OCI-LY3 (cell line): ENCODE results near the gene LDHAL6A.

Experiments used
- H2AFZ ChIP-seq: fragments of 200-600, 300-600 bp; shearing (Covaris generic); 2 replicates; pipeline ENCODE4 v1.6.0; 2014; ENCODE audit warnings: antibody characterized with exemption, low read depth, low read length
- H3K27ac ChIP-seq: fragments of 200-600, 300-600 bp; sonication (generic); 2 replicates; pipeline ENCODE4 v1.5.1; 2014; ENCODE audit warnings: mild to moderate bottlenecking, low read length, moderate library complexity, mixed read lengths
- H3K27me3 ChIP-seq: fragments of 200-600, 300-600 bp; sonication (generic); 2 replicates; pipeline ENCODE4 v1.6.1; 2014; ENCODE audit warnings: low read depth, low read length, mixed read lengths
- H3K36me3 ChIP-seq: fragments of 200-600, 300-600 bp; sonication (generic); replicated peaks from 2 replicates; pipeline ENCODE3; 2014; ENCODE audit warnings: low read depth, low read length, mixed read lengths
- H3K4me1 ChIP-seq: fragments of 300-600, 200-600 bp; sonication (generic); 2 replicates; pipeline ENCODE4 v1.6.1; 2014; ENCODE audit warnings: low read length, mixed read lengths
- H3K4me2 ChIP-seq: fragments of 200-600, 300-600 bp; sonication (generic); 2 replicates; pipeline ENCODE4 v1.6.1; 2014; ENCODE audit warnings: low read length, mixed read lengths
- H3K4me3 ChIP-seq: fragments of 300-600, 200-600 bp; sonication (generic); 2 replicates; pipeline ENCODE4 v1.5.1; 2014; ENCODE audit warnings: antibody characterized with exemption, mild to moderate bottlenecking, low read length, moderate library complexity
- H3K79me2 ChIP-seq: fragments of 300-600, 200-600 bp; shearing (Covaris generic); 2 replicates; pipeline ENCODE4 v1.6.1; 2014; ENCODE audit warnings: mild to moderate bottlenecking, low read length, mixed read lengths
- H3K9ac ChIP-seq: fragments of 300-600, 200-600 bp; shearing (Covaris generic); 2 replicates; pipeline ENCODE4 v1.6.0; 2014; ENCODE audit warnings: mild to moderate bottlenecking, low read length, moderate library complexity
- H3K9me3 ChIP-seq: fragments of 200-600, 300-600 bp; shearing (Covaris generic); 2 replicates; pipeline ENCODE4 v1.6.1; 2014; ENCODE audit warnings: low read length, mixed read lengths; ENCODE audit not compliant: insufficient read depth
- H4K20me1 ChIP-seq: fragments of 200-600, 300-600 bp; sonication (generic); 2 replicates; pipeline ENCODE4 v1.6.1; 2016; ENCODE audit warnings: low read length, mixed read lengths; ENCODE audit not compliant: insufficient read depth
- CTCF ChIP-seq: fragments of 200-600, 300-600 bp; sonication (generic); IDR thresholded peaks from 2 replicates; pipeline ENCODE4 v1.5.1; 2014; ENCODE audit warnings: antibody characterized with exemption, low read length, low read depth
- EZH2phosphoT487 ChIP-seq: fragments of 200-600 bp; shearing (Covaris generic); IDR thresholded peaks from 2 replicates; pipeline ENCODE4 v1.6.1; 2018; ENCODE audit warnings: antibody characterized with exemption, mixed run types, low read depth

The LDHAL6A gene

GRCh38 chr11:18491924-18492323 lies 36.3 kb downstream of the LDHAL6A start:
- no peaks in the 10 kb centered on the region for H3K79me2 ChIP-seq
- no peak overlapping the region for H3K27ac ChIP-seq
- no peak for TF ChIP-seq EZH2phosphoT487
- no peak for TF ChIP-seq CTCF
- H4K20me1 ChIP-seq, result no peaks in the 10 kb centered on the region
- H3K9me3 ChIP-seq, result no peaks in the 10 kb centered on the region
- no peak overlapping the region for H3K9ac ChIP-seq
- H3K4me1 ChIP-seq, result peaks cover 32% of the 10 kb centered on the region
- H3K27me3 ChIP-seq, result no peaks in the 10 kb centered on the region
- no peak overlapping the region for H2AFZ ChIP-seq
- H3K4me2 ChIP-seq, result no peak overlapping the region
- peaks cover 16% of the 10 kb centered on the region for H3K36me3 ChIP-seq
- H3K4me3 ChIP-seq, result no peak overlapping the region

GRCh38 chr11:18492888-18493287 lies 37.2 kb downstream of the LDHAL6A start:
- H3K4me2 ChIP-seq, result no peak overlapping the region
- no peak overlapping the region for H3K9ac ChIP-seq
- H3K4me3 ChIP-seq, result no peak overlapping the region
- H3K9me3 ChIP-seq, result no peaks in the 10 kb centered on the region
- peaks cover 26% of the 10 kb centered on the region for H3K4me1 ChIP-seq
- TF ChIP-seq CTCF (no peak), EZH2phosphoT487 (no peak)
- H3K27me3 ChIP-seq, result no peaks in the 10 kb centered on the region
- H4K20me1 ChIP-seq, result no peaks in the 10 kb centered on the region
- no peaks in the 10 kb centered on the region for H3K79me2 ChIP-seq
- peaks cover 16% of the 10 kb centered on the region for H3K36me3 ChIP-seq
- H2AFZ ChIP-seq, result no peak overlapping the region
- H3K27ac ChIP-seq, result no peak overlapping the region

GRCh38 chr11:18493310-18493709 lies 37.7 kb downstream of the LDHAL6A start:
- Histone ChIP-seq H3K27ac (no peak overlapping the region), H3K9me3 (no peaks in the 10 kb centered on the region), H3K4me3 (no peak overlapping the region), H4K20me1 (no peaks in the 10 kb centered on the region), H2AFZ (no peak overlapping the region), H3K4me1 (peaks cover 22% of the 10 kb centered on the region), H3K36me3 (peaks cover 16% of the 10 kb centered on the region), H3K9ac (no peak overlapping the region), H3K27me3 (no peaks in the 10 kb centered on the region), H3K79me2 (no peaks in the 10 kb centered on the region), H3K4me2 (no peak overlapping the region)
- TF ChIP-seq EZH2phosphoT487, result no peak
- no peak for TF ChIP-seq CTCF

- H3K4me1 ChIP-seq, result peaks cover 19% of the 10 kb centered on the region
- TF ChIP-seq EZH2phosphoT487 (no peak), CTCF (no peak)
Measured at GRCh38 chr11:18495271-18495670, 39.6 kb downstream of the LDHAL6A start.

More at GRCh38 chr11:18495271-18495670, 39.6 kb downstream of the LDHAL6A start:
- H2AFZ ChIP-seq, result no peak overlapping the region
- H3K79me2 ChIP-seq, result no peaks in the 10 kb centered on the region
- no peak overlapping the region; the same call in 1 of the 2 replicates for H3K4me3 ChIP-seq
- H3K9me3 ChIP-seq, result no peaks in the 10 kb centered on the region
- H3K4me2 ChIP-seq, result peak overlapping the region; percentile 35; the same call in 1 of the 2 replicates
- no peak overlapping the region for H3K9ac ChIP-seq
- H3K27ac ChIP-seq, result peak overlapping the region; percentile 16; the same call in 1 of the 2 replicates
- H4K20me1 ChIP-seq, result no peaks in the 10 kb centered on the region
- H3K36me3 ChIP-seq, result peaks cover 21% of the 10 kb centered on the region
- no peaks in the 10 kb centered on the region for H3K27me3 ChIP-seq
